GM18858 (cell line): ENCODE data around the gene PASK.

ENCODE experiments used
- ATAC-seq: cut with Tn5 transposase; IDR thresholded peaks from one replicate; pipeline ENCODE4 v1.9.1; 2021; ENCODE audit not compliant: unreplicated experiment

PASK gene

DNA sequence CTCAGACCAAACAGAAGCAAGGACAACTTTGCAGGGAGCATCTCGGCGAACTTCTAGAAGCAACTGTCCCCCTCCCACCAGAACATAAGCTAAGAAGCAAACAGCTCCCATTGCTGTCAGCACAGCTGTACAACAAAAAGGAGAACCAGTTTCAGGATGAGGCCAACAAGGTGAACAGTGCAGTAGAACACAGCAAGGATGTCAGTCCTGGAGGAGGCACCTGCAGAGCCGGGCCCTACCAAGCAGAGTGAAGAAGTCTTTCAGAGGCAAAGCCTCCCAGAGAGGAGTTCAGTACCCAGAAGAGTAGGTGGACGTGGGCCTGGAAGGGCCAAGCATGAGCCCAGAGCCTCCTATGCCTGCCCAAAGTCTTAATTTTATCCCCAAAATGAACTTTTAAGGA is 1.0 kb downstream of the PASK start:
- ATAC-seq = no peak

DNA sequence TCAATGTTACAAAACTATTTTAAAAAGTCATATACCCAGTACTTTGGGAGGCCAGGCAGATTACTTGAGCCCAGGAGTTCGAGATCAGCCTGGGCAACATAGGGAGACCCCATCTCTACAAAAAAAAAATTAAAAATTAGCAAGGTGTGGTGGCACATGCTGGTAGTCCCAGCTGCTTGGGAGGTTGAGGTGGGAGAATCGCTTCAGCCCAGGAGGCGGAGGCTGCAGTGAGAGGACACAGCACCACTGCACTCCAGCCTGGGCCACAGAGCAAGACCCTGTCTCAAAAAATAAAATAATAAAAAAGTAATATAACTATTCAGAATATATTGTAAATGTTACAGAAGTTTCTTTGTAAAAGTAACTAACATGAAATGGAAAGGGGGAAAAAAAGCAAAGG is 1.9 kb downstream of the PASK start:
- ATAC-seq = no peak

DNA sequence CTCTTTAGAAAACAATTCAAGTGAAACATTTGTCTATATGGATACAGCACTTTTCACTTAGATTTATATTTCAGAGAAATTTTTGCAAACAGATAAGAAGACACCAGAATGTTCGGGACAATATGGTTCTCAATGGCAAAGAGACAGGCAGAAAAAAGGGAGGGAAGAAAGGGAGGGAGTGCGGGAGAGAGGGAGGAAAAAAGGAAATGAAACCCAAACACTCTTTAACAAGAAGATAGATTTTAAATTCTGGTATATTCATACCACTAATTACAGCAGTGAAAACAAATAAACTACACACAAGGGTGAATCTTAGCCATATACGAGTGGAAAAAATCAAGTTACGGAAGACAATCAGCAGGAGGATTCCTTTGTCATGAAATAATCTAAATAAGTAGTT is 3.0 kb downstream of the PASK start:
- ATAC-seq = no peak

- no peak for ATAC-seq
These were observed 6.7 kb downstream of the PASK start for GRCh38 chr2:241142593-241142992.

GRCh38 chr2:241142063-241142462 is 7.2 kb downstream of the PASK start:
- no peak for ATAC-seq

GRCh38 chr2:241141214-241141770 is 8.0 kb downstream of the PASK start:
- no peak for ATAC-seq

- no peak for ATAC-seq
These were observed 8.8 kb downstream of the PASK start for GRCh38 chr2:241140445-241140840.

- ATAC-seq = no peak
These were observed 9.5 kb downstream of the PASK start for GRCh38 chr2:241139531-241140444.

- no peak for ATAC-seq
These were observed 10.8 kb downstream of the PASK start for GRCh38 chr2:241138471-241138870.

- no peak for ATAC-seq
These were observed 11.7 kb downstream of the PASK start for GRCh38 chr2:241137276-241138190.

- ATAC-seq = no peak
These were observed 12.5 kb downstream of the PASK start for GRCh38 chr2:241136661-241137260.

- ATAC-seq = no peak
These were observed 13.1 kb downstream of the PASK start for GRCh38 chr2:241136191-241136590.

- ATAC-seq = no peak
These were observed 13.5 kb downstream of the PASK start for GRCh38 chr2:241135737-241136136.

DNA sequence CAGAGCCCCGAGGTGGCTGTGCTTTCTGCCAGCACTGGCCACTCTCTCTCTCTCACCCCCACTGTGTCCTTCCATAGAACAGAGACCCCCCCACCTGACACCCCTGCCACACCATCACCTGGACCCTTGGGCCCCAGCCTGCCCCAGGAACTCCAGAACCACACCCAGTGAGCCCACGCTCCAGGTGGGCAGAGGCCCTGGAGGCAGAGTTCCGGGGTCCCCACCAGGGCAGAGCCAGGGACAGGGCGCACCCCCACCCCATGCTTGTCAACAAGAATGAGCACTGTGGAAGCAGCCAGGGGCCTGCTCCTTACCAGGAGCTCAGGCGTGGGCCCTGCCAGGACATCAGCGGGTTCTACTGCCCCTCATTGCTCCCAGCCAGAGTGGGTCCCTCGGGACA is 14.6 kb downstream of the PASK start:
- no peak for ATAC-seq

- no peak for ATAC-seq
These were observed 15.8 kb downstream of the PASK start for GRCh38 chr2:241133436-241133820.

DNA sequence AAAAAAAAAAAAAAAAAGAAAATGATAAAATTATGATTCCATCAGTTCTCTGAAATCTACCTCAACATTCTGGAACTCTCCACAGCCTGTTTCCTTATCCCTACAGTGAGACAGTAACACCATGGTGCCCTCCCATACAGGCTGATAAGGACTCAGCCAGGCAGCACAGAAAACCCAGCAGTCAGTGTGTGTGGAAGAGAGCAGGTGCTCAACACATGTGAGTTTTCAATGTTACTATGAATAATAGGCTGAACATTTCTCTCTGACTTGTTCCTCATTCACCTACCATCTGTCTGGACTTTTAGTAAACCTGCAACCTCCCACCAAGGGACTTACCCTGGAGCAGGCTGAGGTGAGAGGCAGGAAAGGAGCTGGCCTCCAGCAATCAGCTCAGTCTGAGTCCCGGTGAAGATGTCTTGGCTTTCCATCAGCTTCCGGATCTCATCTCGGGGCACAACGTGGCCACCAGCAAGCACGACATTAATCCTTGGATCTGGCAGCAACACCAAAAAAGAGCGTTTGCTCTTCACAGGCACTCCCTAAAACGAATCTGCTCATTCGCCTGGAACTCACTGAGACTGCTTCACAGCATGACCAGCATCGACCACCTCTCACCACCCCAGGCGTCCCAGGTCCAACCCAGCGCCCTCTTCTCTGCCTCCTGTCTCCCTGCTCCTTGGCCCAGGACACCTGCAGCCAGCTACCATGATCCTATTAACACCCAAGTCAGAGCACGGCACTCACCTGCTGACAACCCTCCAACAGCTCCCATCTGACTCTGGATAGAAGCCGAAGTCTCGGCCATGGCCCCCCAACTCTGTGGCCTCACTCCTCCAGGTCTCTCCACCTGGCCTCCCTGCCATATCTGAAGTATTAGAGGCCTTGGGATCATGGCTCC is 16.5 kb downstream of the PASK start:
- ATAC-seq = no peak

DNA sequence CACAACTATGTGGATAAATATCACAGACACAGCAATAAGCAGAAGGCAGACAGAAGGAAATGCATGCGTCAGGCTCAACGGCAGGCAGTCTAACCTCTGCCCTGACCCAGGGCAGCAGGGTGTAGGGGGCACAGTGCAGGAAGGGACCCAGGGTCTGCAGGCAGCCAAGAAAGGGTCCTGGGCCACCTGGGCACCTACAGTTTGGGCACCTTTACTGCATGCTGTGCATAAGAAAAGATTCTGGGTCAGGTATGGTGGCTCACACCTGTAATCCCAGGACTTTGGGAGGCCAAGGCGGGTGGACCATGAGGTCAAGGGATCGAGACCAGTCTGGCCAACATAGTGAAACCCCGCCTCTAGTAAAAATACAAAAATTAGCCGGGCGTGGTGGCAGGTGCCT is 17.7 kb downstream of the PASK start:
- no peak for ATAC-seq

- ATAC-seq = no peak
These were observed 19.0 kb downstream of the PASK start for GRCh38 chr2:241130316-241130715.

GRCh38 chr2:241129086-241129871 is 20.0 kb downstream of the PASK start:
- no peak for ATAC-seq
